ENCODE data around the gene ARHGEF17. TPM values are rescaled to one million over a fixed set of nuclear protein-coding genes. Genes with fewer than 3 reads are reported as not detected.

The ARHGEF17 gene
- total RNA-seq, 2 experiments from 2014 or later: not detected

GRCh38 chr11:73291781-73292524 is 16.1 kb upstream of the ARHGEF17 start:
- Mint-ChIP-seq H3K27me3 (no peaks in the 10 kb centered on the region), H3K9me3 (ENCODE audit: low read depth) (no peaks in the 10 kb centered on the region), H3K36me3 (no peaks in the 10 kb centered on the region), H3K4me3 (no peak overlapping the region), H3K27ac (no peak overlapping the region), H3K4me1 (peaks cover 26% of the 10 kb centered on the region)
- CTCF ChIA-PET: interaction anchor here (0.8 to 5.7 kb wide), 10 partner anchors 9 to 409 kb away, joined by 3 to 60 read pairs (median 5); partner anchors contain the start of gene ARHGEF17
- ATAC-seq: no peak
- DNase-seq: no peak

DNA sequence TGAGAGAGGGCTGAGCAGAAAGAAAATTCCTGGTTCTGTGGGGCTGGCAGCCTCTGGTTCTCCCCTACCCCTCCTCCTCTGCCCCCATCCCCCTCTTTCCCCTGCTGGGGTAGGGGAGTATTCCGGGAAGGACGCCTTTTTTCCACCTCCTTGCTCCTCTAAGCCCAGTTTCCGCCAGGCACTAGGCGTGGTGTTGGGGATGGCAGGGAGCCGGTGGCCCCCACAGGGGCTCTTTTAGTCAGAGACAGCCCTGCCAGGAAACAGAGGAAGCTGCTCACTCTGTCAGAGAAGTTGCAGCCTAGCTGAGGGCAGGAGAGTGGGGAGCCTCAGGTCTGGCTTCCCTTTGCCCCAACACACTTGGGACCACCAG is 15.6 kb upstream of the ARHGEF17 start:
- no peaks in the 10 kb centered on the region for H3K36me3 Mint-ChIP-seq
- ATAC-seq: no peak
- no peak overlapping the region for H3K4me3 Mint-ChIP-seq
- no peak overlapping the region for H3K27ac Mint-ChIP-seq
- H3K9me3 Mint-ChIP-seq (ENCODE audit: low read depth): no peaks in the 10 kb centered on the region
- H3K27me3 Mint-ChIP-seq: no peaks in the 10 kb centered on the region
- no peak for DNase-seq
- CTCF ChIA-PET: interaction anchor here (1.5 to 4.2 kb wide), 4 partner anchors 9 to 16 kb away, joined by 3 to 17 read pairs (median 4); partner anchors contain the start of gene ARHGEF17
- H3K4me1 Mint-ChIP-seq: peaks cover 20% of the 10 kb centered on the region

DNA sequence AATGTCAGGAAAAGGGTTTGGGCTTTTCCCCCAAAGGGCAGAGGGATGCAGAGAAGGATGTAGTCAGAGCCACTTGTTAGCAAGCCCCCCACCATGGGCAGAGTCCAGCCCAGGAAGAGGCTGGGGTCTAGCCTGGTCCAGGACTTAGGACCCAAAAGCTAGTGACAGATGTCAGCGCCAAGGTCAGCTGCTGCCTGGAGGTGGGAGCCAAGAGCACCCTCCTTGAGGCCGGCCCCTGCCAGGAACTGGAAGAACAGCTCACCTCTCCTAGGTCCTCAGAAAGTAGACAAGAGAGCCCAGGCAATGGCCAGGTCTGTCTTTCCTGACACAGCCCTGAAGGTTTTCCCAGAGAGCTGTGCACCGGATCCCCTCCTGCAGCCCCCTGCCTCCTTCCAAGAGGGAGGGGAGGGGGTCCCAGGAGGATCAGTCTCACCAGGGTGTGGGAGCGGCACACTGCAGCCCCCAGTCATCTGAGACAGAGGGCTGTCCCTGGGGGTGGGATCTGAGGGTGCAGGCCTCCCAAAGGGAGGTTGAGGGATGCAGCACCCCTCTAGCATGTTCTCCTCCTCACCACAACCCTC is 14.6 kb upstream of the ARHGEF17 start:
- ATAC-seq (no peak), DNase-seq (no peak)
- Mint-ChIP-seq H3K4me3 (no peak overlapping the region), H3K36me3 (no peaks in the 10 kb centered on the region), H3K9me3 (ENCODE audit: low read depth) (no peaks in the 10 kb centered on the region), H3K4me1 (peaks cover 13% of the 10 kb centered on the region), H3K27me3 (no peaks in the 10 kb centered on the region), H3K27ac (no peak overlapping the region)
- CTCF ChIA-PET: interaction anchor here (1.0 to 4.2 kb wide), 6 partner anchors 8 to 462 kb away, joined by 3 to 34 read pairs (median 4); no protein-coding TSS in a partner anchor

GRCh38 chr11:73294604-73295003 is 13.5 kb upstream of the ARHGEF17 start:
- H3K27me3 Mint-ChIP-seq: no peaks in the 10 kb centered on the region
- CTCF ChIA-PET: interaction anchor here (0.6 to 4.9 kb wide), 16 partner anchors 7 to 757 kb away, joined by 3 to 41 read pairs (median 5); partner anchors contain the start of gene ARHGEF17
- peaks cover 1% of the 10 kb centered on the region for H3K4me1 Mint-ChIP-seq
- DNase-seq (no peak), ATAC-seq (no peak)
- H3K4me3 Mint-ChIP-seq: no peak overlapping the region
- no peaks in the 10 kb centered on the region for H3K9me3 Mint-ChIP-seq (ENCODE audit: low read depth)
- no peak overlapping the region for H3K27ac Mint-ChIP-seq
- no peaks in the 10 kb centered on the region for H3K36me3 Mint-ChIP-seq

DNA sequence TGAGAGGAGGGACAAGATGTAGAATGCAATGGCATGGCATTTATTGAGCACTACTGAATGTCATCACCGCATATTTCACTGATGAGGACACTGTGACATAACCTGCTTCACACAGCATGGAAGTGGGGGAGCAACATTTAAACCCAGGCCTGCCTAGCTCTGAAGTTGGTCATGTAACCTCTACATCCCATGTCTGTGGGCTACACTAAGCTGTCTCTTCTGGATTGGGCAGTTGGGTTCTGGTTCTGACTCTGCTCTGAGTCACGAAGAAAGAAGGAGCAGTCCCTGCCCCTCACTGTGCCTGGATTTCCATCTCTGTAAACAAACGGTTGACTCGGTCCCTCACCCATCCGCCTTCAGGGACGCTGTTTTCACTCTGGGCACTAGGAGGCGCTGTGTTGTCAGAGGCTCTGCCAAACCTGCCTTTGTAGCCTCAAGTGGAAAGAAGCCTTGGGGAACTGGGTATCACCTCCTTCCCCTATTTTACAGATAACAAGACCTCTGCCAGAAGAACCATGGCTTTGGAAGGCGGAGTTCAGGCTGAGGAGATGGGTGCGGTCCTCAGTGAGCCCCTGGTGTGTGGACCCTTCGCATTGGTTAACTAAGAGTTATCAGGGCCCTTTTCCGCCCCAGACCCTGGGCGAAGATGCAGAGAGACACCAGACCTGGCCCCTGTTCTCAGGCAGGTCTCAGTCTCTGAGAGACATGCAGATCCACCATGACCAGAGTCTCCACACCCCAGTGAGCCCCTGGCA is 12.7 kb upstream of the ARHGEF17 start:
- H3K27me3 Mint-ChIP-seq: no peaks in the 10 kb centered on the region
- H3K27ac Mint-ChIP-seq: no peak overlapping the region
- H3K36me3 Mint-ChIP-seq: no peaks in the 10 kb centered on the region
- ATAC-seq (peak; percentile 84), DNase-seq (peak; percentile 86)
- no peaks in the 10 kb centered on the region for H3K4me1 Mint-ChIP-seq
- CTCF ChIA-PET: interaction anchor here (0.6 to 4.9 kb wide), 16 partner anchors 8 to 758 kb away, joined by 3 to 41 read pairs (median 4); partner anchors contain the start of gene ARHGEF17
- H3K9me3 Mint-ChIP-seq (ENCODE audit: low read depth): no peaks in the 10 kb centered on the region
- no peak overlapping the region for H3K4me3 Mint-ChIP-seq

DNA sequence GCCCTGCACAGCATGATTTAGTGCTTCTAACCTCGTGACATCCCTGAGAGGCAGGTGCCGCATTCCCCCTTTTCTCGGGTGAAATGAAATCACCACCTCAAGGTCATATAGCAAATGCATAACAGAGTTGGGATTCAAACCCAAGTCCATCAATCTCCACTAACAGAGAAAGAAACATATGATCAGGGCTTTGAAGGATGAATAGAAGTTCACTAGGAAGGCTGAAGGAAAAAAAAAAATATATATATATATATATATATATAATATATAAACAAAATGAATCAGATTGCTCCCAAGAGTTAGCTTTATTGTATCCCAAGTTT is 12.1 kb upstream of the ARHGEF17 start:
- H3K9me3 Mint-ChIP-seq (ENCODE audit: low read depth): no peaks in the 10 kb centered on the region
- H3K27ac Mint-ChIP-seq: no peak overlapping the region
- H3K27me3 Mint-ChIP-seq: no peaks in the 10 kb centered on the region
- no peaks in the 10 kb centered on the region for H3K36me3 Mint-ChIP-seq
- no peak overlapping the region for H3K4me3 Mint-ChIP-seq
- no peaks in the 10 kb centered on the region for H3K4me1 Mint-ChIP-seq
- no peak for ATAC-seq
- DNase-seq: no peak
- CTCF ChIA-PET: interaction anchor here (3.9 to 4.9 kb wide), 2 partner anchors 11 to 40 kb away, joined by 34 to 41 read pairs; partner anchors contain the start of gene ARHGEF17

DNA sequence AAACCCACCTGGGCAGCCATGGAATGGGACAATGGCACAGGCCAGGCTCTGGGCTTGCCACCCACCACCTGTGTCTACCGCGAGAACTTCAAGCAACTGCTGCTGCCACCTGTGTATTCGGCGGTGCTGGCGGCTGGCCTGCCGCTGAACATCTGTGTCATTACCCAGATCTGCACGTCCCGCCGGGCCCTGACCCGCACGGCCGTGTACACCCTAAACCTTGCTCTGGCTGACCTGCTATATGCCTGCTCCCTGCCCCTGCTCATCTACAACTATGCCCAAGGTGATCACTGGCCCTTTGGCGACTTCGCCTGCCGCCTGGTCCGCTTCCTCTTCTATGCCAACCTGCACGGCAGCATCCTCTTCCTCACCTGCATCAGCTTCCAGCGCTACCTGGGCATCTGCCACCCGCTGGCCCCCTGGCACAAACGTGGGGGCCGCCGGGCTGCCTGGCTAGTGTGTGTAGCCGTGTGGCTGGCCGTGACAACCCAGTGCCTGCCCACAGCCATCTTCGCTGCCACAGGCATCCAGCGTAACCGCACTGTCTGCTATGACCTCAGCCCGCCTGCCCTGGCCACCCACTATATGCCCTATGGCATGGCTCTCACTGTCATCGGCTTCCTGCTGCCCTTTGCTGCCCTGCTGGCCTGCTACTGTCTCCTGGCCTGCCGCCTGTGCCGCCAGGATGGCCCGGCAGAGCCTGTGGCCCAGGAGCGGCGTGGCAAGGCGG is 11.4 kb upstream of the ARHGEF17 start:
- no peak for DNase-seq
- CTCF ChIA-PET: interaction anchor here (1.2 to 4.9 kb wide), 6 partner anchors 10 to 112 kb away, joined by 3 to 41 read pairs (median 22); partner anchors contain the start of gene ARHGEF17
- no peaks in the 10 kb centered on the region for H3K9me3 Mint-ChIP-seq (ENCODE audit: low read depth)
- no peak for ATAC-seq
- H3K4me1 Mint-ChIP-seq: no peaks in the 10 kb centered on the region
- H3K36me3 Mint-ChIP-seq: no peaks in the 10 kb centered on the region
- H3K4me3 Mint-ChIP-seq: no peak overlapping the region
- no peak overlapping the region for H3K27ac Mint-ChIP-seq
- H3K27me3 Mint-ChIP-seq: no peaks in the 10 kb centered on the region

DNA sequence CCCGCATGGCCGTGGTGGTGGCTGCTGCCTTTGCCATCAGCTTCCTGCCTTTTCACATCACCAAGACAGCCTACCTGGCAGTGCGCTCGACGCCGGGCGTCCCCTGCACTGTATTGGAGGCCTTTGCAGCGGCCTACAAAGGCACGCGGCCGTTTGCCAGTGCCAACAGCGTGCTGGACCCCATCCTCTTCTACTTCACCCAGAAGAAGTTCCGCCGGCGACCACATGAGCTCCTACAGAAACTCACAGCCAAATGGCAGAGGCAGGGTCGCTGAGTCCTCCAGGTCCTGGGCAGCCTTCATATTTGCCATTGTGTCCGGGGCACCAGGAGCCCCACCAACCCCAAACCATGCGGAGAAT is 10.9 kb upstream of the ARHGEF17 start:
- Mint-ChIP-seq H3K4me1 (no peaks in the 10 kb centered on the region), H3K36me3 (no peaks in the 10 kb centered on the region), H3K9me3 (ENCODE audit: low read depth) (no peaks in the 10 kb centered on the region), H3K27me3 (no peaks in the 10 kb centered on the region), H3K4me3 (no peak overlapping the region), H3K27ac (no peak overlapping the region)
- CTCF ChIA-PET: interaction anchor here (1.2 to 4.9 kb wide), 6 partner anchors 10 to 112 kb away, joined by 3 to 41 read pairs (median 10); partner anchors contain the start of gene ARHGEF17
- no peak for ATAC-seq
- no peak for DNase-seq

DNA sequence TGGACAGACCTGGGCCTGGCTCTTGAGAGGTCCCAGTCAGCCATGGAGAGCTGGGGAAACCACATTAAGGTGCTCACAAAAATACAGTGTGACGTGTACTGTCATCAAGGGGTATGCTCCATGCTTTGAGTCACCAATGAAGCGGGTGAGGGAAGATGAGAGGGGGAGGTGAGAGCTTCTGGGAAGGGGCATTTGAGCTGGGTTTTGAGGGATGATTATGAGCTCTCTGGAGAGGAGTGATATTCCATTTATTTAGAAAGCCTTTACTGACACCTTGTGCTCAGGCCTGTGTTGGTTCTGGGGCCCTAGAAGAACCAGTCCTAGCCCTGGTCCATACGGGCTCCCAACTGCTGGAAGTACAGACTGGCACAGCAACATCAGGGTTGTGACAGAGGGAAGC is 10.4 kb upstream of the ARHGEF17 start:
- CTCF ChIA-PET: interaction anchor here (1.0 to 4.9 kb wide), 8 partner anchors 9 to 119 kb away, joined by 3 to 41 read pairs (median 10); partner anchors contain the start of gene ARHGEF17
- ATAC-seq (no peak), DNase-seq (no peak)
- Mint-ChIP-seq H3K27me3 (no peaks in the 10 kb centered on the region), H3K4me1 (no peaks in the 10 kb centered on the region), H3K36me3 (no peaks in the 10 kb centered on the region), H3K27ac (no peak overlapping the region), H3K9me3 (ENCODE audit: low read depth) (no peaks in the 10 kb centered on the region), H3K4me3 (no peak overlapping the region)

- CTCF ChIA-PET: interaction anchor here (1.0 to 4.9 kb wide), 7 partner anchors 9 to 120 kb away, joined by 3 to 41 read pairs (median 10); partner anchors contain the start of gene ARHGEF17
- H3K4me3 Mint-ChIP-seq: no peak overlapping the region
- peaks cover 3% of the 10 kb centered on the region for H3K27me3 Mint-ChIP-seq
- H3K4me1 Mint-ChIP-seq: no peaks in the 10 kb centered on the region
- ATAC-seq (no peak), DNase-seq (no peak)
- H3K9me3 Mint-ChIP-seq (ENCODE audit: low read depth): no peaks in the 10 kb centered on the region
- no peaks in the 10 kb centered on the region for H3K36me3 Mint-ChIP-seq
- no peak overlapping the region for H3K27ac Mint-ChIP-seq
These were observed 9.8 kb upstream of the ARHGEF17 start for GRCh38 chr11:73298233-73298632.

GRCh38 chr11:73299751-73300150 is 8.3 kb upstream of the ARHGEF17 start:
- DNase-seq: no peak
- CTCF ChIA-PET: interaction anchor here (0.9 to 3.7 kb wide), 5 partner anchors 7 to 52 kb away, joined by 3 to 35 read pairs (median 17); no protein-coding TSS in a partner anchor
- H3K27me3 Mint-ChIP-seq: peaks cover 8% of the 10 kb centered on the region
- no peak overlapping the region for H3K27ac Mint-ChIP-seq
- no peaks in the 10 kb centered on the region for H3K4me1 Mint-ChIP-seq
- ATAC-seq: no peak
- no peak overlapping the region for H3K4me3 Mint-ChIP-seq
- H3K36me3 Mint-ChIP-seq: no peaks in the 10 kb centered on the region
- H3K9me3 Mint-ChIP-seq (ENCODE audit: low read depth): no peaks in the 10 kb centered on the region

DNA sequence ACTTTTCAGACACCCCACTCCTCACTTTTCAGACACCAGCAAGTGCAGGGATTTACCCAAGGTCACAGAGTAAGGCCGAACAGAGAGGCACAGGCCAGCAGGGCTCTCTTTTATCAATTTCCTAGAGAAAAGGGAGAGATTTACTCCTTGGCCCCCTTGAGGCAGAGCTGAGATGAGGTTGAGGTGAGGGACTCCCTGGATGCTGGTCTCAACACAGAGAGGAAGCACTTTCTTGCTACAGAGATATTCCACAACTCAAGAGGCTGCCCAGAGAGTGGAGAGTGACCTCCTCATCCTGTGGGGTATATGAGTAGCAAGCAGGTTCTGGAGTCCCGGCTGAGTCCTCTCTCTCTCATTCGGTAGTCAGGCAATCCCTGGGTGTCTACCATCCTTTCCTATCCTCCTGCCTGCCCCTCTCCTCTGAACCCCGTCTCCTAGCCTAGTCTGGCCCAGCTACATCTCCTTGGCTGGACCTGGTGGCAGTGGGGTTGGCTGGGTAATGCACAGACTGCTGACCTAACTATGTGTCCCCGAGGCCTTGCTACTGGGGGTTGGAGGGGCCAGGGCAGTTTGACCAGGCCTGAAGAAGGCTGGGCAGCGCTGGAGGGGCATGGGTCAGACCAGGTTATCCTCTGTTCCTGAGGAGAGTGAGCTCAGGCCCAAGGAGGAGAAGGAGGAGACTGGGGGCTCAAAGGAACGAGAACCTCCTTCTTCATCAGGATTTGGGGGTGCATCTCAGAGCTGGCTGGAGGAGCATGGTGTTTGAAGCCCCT is 1.8 kb upstream of the ARHGEF17 start:
- Mint-ChIP-seq H3K27me3 (peaks cover 33% of the 10 kb centered on the region), H3K27ac (no peak overlapping the region), H3K4me3 (no peak overlapping the region), H3K9me3 (ENCODE audit: low read depth) (no peaks in the 10 kb centered on the region), H3K36me3 (no peaks in the 10 kb centered on the region), H3K4me1 (peaks cover 6% of the 10 kb centered on the region)
- ATAC-seq (no peak), DNase-seq (no peak)
- CTCF ChIA-PET: interaction anchor here (0.6 to 17.2 kb wide), 27 partner anchors 10 to 355 kb away, joined by 3 to 190 read pairs (median 6); no protein-coding TSS in a partner anchor
